Thyroid gland (tissue), 4 donors: Measurements from ENCODE around the gene LSS. TPM values are rescaled to one million over a fixed set of nuclear protein-coding genes. Genes with fewer than 3 reads are reported as not detected.
A peak's percentile ranks its signal among the peaks of the same experiment; 100 is the strongest.

Source experiments
- DNase-seq, 2 donors: peaks; one replicate each; pipeline ENCODE4 v3.0.0-alpha.2; 2019
- H3K27ac ChIP-seq, 3 donors: fragments of 200-600 bp; sonication (generic); 1 replicate in 2 of 3; 2 replicates in 1 of 3; pipeline ENCODE4 v1.5.1; 2016 to 2019; ENCODE audit warnings: mild to moderate bottlenecking in 1 of 3, moderate library complexity in 1 of 3
- H3K27me3 ChIP-seq: fragments of 200-600 bp; sonication (generic); one replicate; pipeline ENCODE4 v1.5.1; 2019
- H3K36me3 ChIP-seq, 2 donors: fragments of 200-600 bp; sonication (generic); one replicate each; pipeline ENCODE4 v1.5.1; 2016 to 2019
- H3K4me1 ChIP-seq, 2 donors: fragments of 200-600 bp; sonication (generic); one replicate each; pipeline ENCODE4 v1.5.1; 2017 to 2019
- H3K4me3 ChIP-seq, 3 donors: fragments of 200-600 bp; sonication (generic); replicated peaks in 1 of 3; 1 replicate in 2 of 3; 2 replicates in 1 of 3; pipeline ENCODE4 v1.5.1; 2016; ENCODE audit warnings: mild to moderate bottlenecking in 1 of 3
- H3K9me3 ChIP-seq: fragments of 200-600 bp; sonication (generic); one replicate; pipeline ENCODE4 v1.5.1; 2017
- CTCF ChIP-seq, 6 experiments: fragments of 200-600 bp in 3 of 6; fragments of 450-650 bp in 3 of 6; sonication (generic) in 3 of 6; IDR thresholded peaks; one replicate each; pipeline ENCODE4 v1.5.1; 2016 to 2019; ENCODE audit warnings: antibody characterized with exemption in 6 of 6, mild to moderate bottlenecking in 2 of 6, inconsistent platforms in 1 of 6, moderate library complexity in 1 of 6
- POLR2A ChIP-seq, 2 donors: fragments of 450-650 bp; IDR thresholded peaks; one replicate each; pipeline ENCODE4 v1.6.1; 2017; ENCODE audit warnings: antibody characterized with exemption in 2 of 2, mild to moderate bottlenecking in 2 of 2, moderate library complexity in 1 of 2
- WGBS, 2 donors: methylation state at CpG; one replicate each; pipeline ENCODE4 v1.1.5; 2017; 5-methylcytosine and 5-hydroxymethylcytosine counted together
- intact Hi-C: fragments of 100-400 bp; cut with DNase I; formaldehyde crosslinking; loops from one replicate; pipeline ENCODE4 v1.15.1; 2023
- total RNA-seq, 4 donors: library from RNA; depleted of rRNA; stranded (reverse); fragments of >200 nt; gene quantifications; one replicate each; pipeline ENCODE4 v1.2.3, GENCODE V29; 2016

The LSS gene
- total RNA-seq, 4 donors from 2014 or later, result 31.4 to 57.7 (median 42.0) TPM

- no peak for DNase-seq
- intact Hi-C loops, result loop anchor here (10.0 kb wide), 1 partner anchor 205 kb away; the partner anchor contains the start of gene COL6A1
- no peaks in the 10 kb centered on the region for H3K9me3 ChIP-seq
- TF ChIP-seq POLR2A (IDR thresholded peaks at IDR 0.05), result no peak
- H3K27me3 ChIP-seq, result no peaks in the 10 kb centered on the region
- peaks cover 5 to 7% of the 10 kb centered on the region in 2 donors for H3K36me3 ChIP-seq
- no peak overlapping the region for H3K4me3 ChIP-seq
- peaks cover 0 to 12% of the 10 kb centered on the region in 2 donors for H3K4me1 ChIP-seq
- peak overlapping the region in 2 of 3 donors; percentile 48 to 70 for H3K27ac ChIP-seq
- 79 to 83% methylated on average over 7 to 8 of the region's 9 CpGs for WGBS, 2 donors
These were observed 39.2 kb downstream of the LSS start for GRCh38 chr21:46189213-46189958.

DNA sequence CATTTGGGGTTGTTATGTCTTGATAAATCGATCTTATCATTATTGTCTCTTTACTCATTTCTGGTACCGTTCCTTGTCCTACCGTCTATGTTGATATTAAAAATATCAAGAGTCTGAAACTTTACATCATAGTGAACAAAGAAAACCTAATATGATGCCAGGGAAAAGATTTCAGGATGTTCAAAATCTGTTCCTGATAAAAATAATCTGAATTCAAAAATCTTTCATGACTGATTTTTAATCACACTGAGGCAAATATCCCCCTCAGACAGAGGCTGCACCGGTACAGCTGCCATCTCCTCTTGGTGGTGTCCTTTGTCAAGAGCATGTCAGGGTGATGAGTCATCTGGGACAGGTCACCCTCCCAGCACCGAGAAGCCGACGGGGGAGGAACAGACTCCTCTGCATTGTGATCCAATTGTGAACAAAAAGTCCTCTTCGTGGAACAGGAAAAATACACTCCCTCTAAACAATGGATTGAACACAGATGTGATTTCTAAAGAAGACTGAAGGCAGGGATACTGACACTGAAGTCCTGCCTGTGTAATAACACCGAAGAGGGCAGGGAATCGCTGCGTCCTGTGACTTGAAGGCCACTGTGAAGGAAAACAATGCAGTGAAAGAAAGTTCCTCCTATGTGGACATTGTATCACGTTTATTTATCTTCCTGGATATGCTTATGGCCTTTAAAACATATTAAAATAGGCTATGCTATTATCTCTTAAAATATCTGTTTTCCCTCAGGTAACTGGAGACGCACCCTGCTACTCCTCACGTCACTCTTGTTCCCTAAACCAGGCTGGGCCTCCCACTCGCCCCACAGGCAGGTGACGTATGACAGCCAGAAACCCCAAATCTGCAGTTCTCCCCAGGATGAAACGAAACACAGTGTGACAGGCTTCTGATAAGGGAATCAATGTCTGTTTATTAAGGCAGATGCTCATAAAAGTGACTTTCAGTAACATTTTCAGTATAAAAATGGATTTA is 40.1 kb downstream of the LSS start:
- Histone ChIP-seq H3K4me3 (no peak overlapping the region), H3K9me3 (no peaks in the 10 kb centered on the region), H3K27ac (peak overlapping the region in 2 of 3 donors; percentile 48 to 70), H3K27me3 (no peaks in the 10 kb centered on the region), H3K36me3 (peaks cover 0 to under 1% of the 10 kb centered on the region in 2 donors), H3K4me1 (peaks cover 0 to 12% of the 10 kb centered on the region in 2 donors)
- WGBS, 2 donors, result 56 to 63% methylated on average over 17 of the region's 17 CpGs
- intact Hi-C loops, result loop anchor here (10.0 kb wide), 1 partner anchor 204 kb away; the partner anchor contains the start of gene COL6A1
- DNase-seq, result peak; percentile 33 to 35
- TF ChIP-seq CTCF (IDR thresholded peaks at IDR 0.05) (no peak), POLR2A (IDR thresholded peaks at IDR 0.05) (no peak)

- H3K27me3 ChIP-seq, result no peaks in the 10 kb centered on the region
- H3K4me3 ChIP-seq, result no peak overlapping the region
- no peaks in the 10 kb centered on the region for H3K9me3 ChIP-seq
- peaks cover 0 to 12% of the 10 kb centered on the region in 2 donors for H3K4me1 ChIP-seq
- 83 to 88% methylated on average over 7 of the region's 7 CpGs for WGBS, 2 donors
- no peak for DNase-seq
- no peak overlapping the region for H3K27ac ChIP-seq
- no peak for TF ChIP-seq POLR2A (IDR thresholded peaks at IDR 0.05)
- TF ChIP-seq CTCF (IDR thresholded peaks at IDR 0.05), result no peak
- intact Hi-C loops, result loop anchor here (10.0 kb wide), 1 partner anchor 203 kb away; the partner anchor contains the start of gene COL6A1
- no peaks in the 10 kb centered on the region for H3K36me3 ChIP-seq
These were observed 40.8 kb downstream of the LSS start for GRCh38 chr21:46187814-46188213.

- H3K27me3 ChIP-seq, result no peaks in the 10 kb centered on the region
- 94 to 96% methylated on average over 8 of the region's 8 CpGs for WGBS, 2 donors
- DNase-seq, result no peak
- intact Hi-C loops, result loop anchor here (10.0 kb wide), 1 partner anchor 202 kb away; the partner anchor contains the start of gene COL6A1
- no peak for TF ChIP-seq POLR2A (IDR thresholded peaks at IDR 0.05)
- TF ChIP-seq CTCF (IDR thresholded peaks at IDR 0.05), result no peak
- H3K4me3 ChIP-seq, result no peak overlapping the region
- peaks cover 0 to 12% of the 10 kb centered on the region in 2 donors for H3K4me1 ChIP-seq
- H3K36me3 ChIP-seq, result no peaks in the 10 kb centered on the region
- H3K9me3 ChIP-seq, result no peaks in the 10 kb centered on the region
- H3K27ac ChIP-seq, result no peak overlapping the region
These were observed 41.3 kb downstream of the LSS start for GRCh38 chr21:46187261-46187660.

- no peaks in the 10 kb centered on the region for H3K36me3 ChIP-seq
- H3K9me3 ChIP-seq, result no peaks in the 10 kb centered on the region
- H3K4me3 ChIP-seq, result no peak overlapping the region
- DNase-seq, result no peak
- no peak overlapping the region for H3K27ac ChIP-seq
- no peak for TF ChIP-seq CTCF (IDR thresholded peaks at IDR 0.05)
- no peaks in the 10 kb centered on the region for H3K27me3 ChIP-seq
- WGBS, 2 donors, result 83 to 91% methylated on average over 7 of the region's 7 CpGs
- intact Hi-C loops, result loop anchor here (10.0 kb wide), 1 partner anchor 201 kb away; the partner anchor contains the start of gene COL6A1
- H3K4me1 ChIP-seq, result peaks cover 0 to 12% of the 10 kb centered on the region in 2 donors
These were observed 42.9 kb downstream of the LSS start for GRCh38 chr21:46185716-46186115.
